ENCODE measurements around the gene ELF2.
"Not testable (repeated sequence)": the region's sequence is repeated elsewhere in the genome, so short reads cannot be mapped to it uniquely, and the experiment has no call there.

The ELF2 gene

DNA sequence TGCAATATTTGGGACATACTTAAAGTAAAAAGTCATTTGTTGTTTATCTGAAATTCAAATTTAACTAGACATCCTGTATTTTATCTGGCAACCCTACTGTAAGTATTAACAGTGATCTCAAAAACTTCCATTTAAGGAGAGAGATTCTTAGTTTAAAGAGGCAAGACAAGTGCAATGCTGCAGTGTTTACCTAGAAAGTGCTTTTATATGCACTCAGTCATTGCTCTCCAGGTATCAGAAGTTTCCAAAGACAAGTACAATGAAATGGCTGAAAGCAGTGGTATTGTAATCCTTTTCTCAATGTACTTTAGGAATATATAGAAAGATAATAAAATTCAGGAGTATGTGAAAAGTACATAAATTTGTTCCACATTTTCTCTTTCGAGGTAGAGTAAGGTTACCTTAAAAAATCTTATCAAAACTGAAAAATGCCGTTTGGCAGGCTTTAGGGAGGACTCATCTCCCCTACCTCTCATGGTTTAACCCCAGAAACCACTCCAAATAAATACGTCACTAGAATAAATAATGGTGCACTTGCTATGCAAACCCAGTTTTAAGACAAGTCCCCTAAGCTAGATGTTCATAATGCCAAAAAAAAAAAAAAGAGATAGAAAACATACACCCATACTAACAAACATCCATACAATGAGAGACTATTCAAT lies 45.7 kb downstream of the ELF2 start:
- Mint-ChIP-seq H3K4me1 (no peaks in the 10 kb centered on the region), H3K27ac (no peak overlapping the region), H3K36me3 (peaks cover 9% of the 10 kb centered on the region), H3K27me3 (no peaks in the 10 kb centered on the region), H3K9me3 (no peaks in the 10 kb centered on the region), H3K4me3 (no peak overlapping the region)

DNA sequence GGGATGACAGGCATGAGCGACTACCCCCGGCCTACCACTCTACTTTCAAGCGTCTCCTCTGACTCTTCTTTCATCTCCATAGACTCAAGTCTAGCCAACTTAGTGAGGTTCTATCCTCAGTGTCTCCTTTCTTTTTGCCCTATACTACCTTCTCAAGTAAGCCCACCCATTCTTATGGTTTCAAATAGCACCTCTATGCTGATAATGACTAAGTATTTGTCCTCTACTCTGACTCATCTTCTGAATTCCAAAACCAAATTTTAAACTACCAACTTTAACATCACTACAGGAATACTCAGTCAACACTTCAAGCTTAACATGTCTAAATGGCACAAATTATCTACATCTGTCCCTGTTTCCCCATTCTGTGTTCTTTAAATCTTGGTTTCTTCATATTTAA lies 47.8 kb downstream of the ELF2 start:
- no peaks in the 10 kb centered on the region for H3K4me1 Mint-ChIP-seq
- no peak overlapping the region for H3K4me3 Mint-ChIP-seq
- no peaks in the 10 kb centered on the region for H3K27me3 Mint-ChIP-seq
- peaks cover 2% of the 10 kb centered on the region for H3K36me3 Mint-ChIP-seq
- H3K9me3 Mint-ChIP-seq: no peaks in the 10 kb centered on the region
- H3K27ac Mint-ChIP-seq: no peak overlapping the region

DNA sequence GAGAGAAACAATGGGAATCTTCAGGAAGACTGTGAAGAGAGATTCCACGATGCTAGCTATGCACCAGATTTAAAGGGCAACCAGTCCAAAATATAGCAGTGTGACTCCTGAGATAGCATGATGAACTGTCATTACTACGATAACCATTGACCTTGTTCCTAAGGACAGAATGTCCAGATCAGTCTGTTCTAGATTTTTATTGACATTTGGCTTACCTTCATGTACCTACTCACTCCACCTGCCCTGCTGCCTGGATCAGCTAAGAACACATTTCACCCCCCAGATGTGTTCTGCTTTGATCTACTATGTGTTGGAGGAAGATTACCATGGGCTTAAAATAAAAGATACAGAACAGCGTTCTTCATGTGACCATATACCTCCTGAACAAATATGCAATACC lies 50.1 kb downstream of the ELF2 start:
- Mint-ChIP-seq H3K27ac (peak overlapping the region; percentile 7), H3K4me3 (no peak overlapping the region), H3K36me3 (peaks cover 2% of the 10 kb centered on the region), H3K27me3 (no peaks in the 10 kb centered on the region), H3K4me1 (no peaks in the 10 kb centered on the region), H3K9me3 (no peaks in the 10 kb centered on the region)

DNA sequence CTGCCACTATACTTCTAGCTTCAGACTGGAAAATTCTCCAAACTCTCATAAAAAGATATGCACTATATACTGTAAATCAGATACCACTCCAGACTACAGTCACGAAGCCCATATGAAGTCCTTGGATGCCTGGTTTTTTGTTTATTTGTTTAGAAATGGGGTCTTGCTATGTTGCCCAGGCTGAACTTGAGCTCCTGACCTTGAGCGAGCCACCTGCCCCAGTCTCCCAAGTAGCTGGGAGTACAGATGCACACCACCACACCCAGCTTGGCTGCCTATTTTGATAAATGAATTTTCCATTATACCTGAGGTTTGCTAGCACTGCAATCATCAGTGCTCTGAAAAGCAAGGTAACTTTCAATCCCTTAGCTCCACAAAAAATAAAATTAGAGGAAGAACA lies 53.1 kb downstream of the ELF2 start:
- Mint-ChIP-seq H3K27ac (no peak overlapping the region), H3K27me3 (no peaks in the 10 kb centered on the region), H3K9me3 (no peaks in the 10 kb centered on the region), H3K4me3 (no peak overlapping the region), H3K4me1 (no peaks in the 10 kb centered on the region), H3K36me3 (peaks cover 3% of the 10 kb centered on the region)

DNA sequence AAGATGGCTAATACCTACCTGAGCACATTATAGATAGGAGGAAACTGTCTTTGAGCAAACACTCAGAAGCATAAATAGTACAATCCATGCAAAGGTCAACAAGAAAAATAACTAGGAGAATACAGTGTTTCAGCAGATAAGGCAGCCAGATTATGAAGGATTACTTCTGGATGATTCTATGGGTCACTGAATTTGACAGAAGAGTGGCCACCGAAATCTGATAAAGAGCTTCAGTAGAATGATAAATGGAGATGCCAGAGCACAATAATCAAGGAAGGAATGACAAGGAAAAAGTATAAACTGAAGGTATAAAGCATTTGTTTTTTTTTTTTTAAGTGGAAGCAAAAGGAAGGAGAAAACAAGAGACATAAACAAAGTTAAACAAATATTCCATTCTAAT lies 58.7 kb downstream of the ELF2 start:
- Mint-ChIP-seq H3K4me1 (no peaks in the 10 kb centered on the region), H3K36me3 (peaks cover 6% of the 10 kb centered on the region), H3K27ac (no peak overlapping the region), H3K4me3 (no peak overlapping the region), H3K9me3 (no peaks in the 10 kb centered on the region), H3K27me3 (no peaks in the 10 kb centered on the region)

DNA sequence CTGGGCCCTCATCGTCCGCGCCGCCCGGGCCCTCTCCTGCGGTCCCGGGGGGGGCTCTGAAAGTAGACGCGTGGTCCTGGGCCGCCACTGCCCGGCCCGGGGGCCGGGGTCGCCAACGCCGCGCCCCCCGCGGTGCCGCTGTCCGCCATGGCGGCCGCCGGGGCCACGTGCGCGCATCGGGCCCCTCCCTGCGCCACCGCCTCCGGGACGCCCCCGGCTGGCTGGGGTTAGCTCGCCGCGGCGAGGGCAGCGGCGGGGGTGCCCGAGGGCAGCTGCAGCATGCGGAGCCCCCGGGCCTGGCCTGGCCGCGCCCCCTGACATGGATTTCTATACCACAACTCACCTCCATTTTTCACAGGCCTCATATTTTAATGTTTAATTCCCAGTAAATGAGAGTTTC lies 61.8 kb downstream of the ELF2 start:
- H3K4me3 Mint-ChIP-seq: no peak overlapping the region
- H3K27ac Mint-ChIP-seq: no peak overlapping the region

DNA sequence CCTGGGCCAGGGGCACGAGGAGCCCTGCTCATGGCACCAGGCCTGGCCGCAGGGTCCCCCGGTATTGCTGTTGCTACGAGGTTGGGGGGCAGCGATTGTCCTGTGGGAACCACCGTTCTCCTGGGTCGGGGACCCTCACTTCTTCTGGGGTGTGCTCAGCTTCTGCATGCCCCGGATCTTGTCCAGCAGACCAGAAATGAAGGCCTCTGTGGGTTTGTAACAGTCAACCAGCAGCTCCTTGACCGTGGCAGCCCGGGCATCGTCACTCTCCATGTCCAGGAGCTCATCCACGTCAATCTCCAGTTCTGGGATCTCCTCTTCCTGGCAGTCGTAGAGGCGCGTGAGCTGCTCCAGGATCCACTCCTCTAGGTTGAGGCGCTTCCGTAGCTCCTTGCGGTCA lies 62.2 kb downstream of the ELF2 start:
- not testable (repeated sequence) for H3K36me3 Mint-ChIP-seq, H3K27ac Mint-ChIP-seq

More for the DNA sequence above, 61.8 kb downstream of the ELF2 start:
- H3K36me3 Mint-ChIP-seq: peaks cover 4% of the 10 kb centered on the region
- no peaks in the 10 kb centered on the region for H3K4me1 Mint-ChIP-seq
- no peaks in the 10 kb centered on the region for H3K27me3 Mint-ChIP-seq
- H3K9me3 Mint-ChIP-seq: no peaks in the 10 kb centered on the region

DNA sequence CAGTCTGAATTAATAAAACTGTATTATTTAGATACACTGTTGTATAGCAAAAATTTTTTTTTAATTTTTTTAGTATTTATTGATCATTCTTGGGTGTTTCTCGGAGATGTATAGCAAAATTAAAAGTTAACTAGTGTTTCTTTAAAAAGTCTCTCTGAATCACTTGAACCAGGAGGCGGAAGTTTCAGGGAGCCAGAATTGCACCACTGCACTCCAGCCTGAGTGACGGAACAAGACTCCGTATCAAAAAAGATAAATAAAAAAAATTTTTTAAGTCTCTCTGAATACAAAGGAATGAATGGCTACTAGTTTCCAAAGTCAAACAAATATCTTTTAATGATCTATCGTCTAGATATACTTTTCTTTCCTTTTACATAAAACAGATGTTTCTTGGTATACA lies 64.4 kb downstream of the ELF2 start:
- Mint-ChIP-seq H3K4me3 (no peak overlapping the region), H3K9me3 (no peaks in the 10 kb centered on the region), H3K4me1 (no peaks in the 10 kb centered on the region), H3K27ac (no peak overlapping the region), H3K27me3 (no peaks in the 10 kb centered on the region), H3K36me3 (peaks cover 4% of the 10 kb centered on the region)

More for the DNA sequence above, 62.2 kb downstream of the ELF2 start:
- not testable (repeated sequence) for H3K27me3 Mint-ChIP-seq, H3K4me3 Mint-ChIP-seq, H3K4me1 Mint-ChIP-seq, H3K9me3 Mint-ChIP-seq

DNA sequence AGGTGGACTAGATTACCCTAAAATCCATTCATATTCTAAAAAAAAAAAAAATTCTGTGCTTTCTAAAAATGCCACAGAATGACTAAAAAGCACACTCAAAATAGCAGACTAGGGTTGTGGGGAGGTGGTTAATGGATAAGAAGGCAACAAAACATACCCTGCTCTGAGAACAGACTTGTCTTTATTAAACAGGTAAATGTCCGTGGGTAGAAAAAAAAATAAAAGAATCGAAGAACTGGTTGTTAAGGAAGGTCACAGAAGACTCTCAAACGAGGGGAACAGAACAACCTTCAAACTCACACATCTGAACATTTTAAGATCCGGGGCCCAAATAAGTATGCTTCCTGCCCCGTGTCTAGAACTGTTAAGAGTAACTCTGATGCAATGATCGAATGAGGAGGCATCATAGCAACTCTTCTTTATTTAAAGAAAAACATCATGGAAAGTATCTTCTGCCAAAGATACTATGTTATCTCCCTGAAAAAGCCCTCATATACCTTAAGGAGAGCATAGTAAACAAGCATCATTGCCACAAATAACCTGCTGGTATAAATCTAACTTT lies 68.4 kb downstream of the ELF2 start:
- Mint-ChIP-seq H3K4me1 (no peaks in the 10 kb centered on the region), H3K4me3 (no peak overlapping the region), H3K36me3 (no peaks in the 10 kb centered on the region), H3K27me3 (no peaks in the 10 kb centered on the region), H3K9me3 (no peaks in the 10 kb centered on the region), H3K27ac (no peak overlapping the region)

DNA sequence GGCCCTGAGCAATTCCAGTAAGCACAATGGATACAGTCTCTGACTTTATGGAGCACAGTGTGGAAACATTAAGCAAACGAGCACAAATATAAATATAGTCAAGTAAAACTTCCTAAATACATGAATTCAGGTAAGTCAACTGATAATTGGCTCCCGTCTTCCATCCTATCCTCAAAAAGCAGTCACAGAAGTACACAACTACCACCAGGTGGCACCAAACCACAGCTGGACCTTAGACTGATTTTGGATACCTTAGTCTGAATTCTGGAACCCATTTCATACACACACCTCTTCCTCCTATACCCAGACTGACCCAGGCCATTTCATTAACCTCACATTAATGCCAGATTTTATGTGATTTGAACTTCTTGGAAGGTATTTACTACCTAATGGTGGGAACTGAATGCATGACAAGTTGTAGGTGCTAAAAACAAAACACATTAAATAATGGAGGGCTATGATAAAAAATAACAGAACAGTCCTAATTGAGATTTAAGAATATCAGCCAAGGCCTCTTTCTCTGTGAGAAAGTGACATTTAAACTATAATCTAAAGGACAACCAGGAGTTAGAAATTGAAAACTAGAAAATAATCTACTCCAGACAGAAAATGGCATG lies 77.5 kb downstream of the ELF2 start:
- no peaks in the 10 kb centered on the region for H3K27me3 Mint-ChIP-seq
- no peaks in the 10 kb centered on the region for H3K9me3 Mint-ChIP-seq
- no peak overlapping the region for H3K4me3 Mint-ChIP-seq
- no peaks in the 10 kb centered on the region for H3K36me3 Mint-ChIP-seq
- H3K4me1 Mint-ChIP-seq: peaks cover 5% of the 10 kb centered on the region
- no peak overlapping the region for H3K27ac Mint-ChIP-seq

DNA sequence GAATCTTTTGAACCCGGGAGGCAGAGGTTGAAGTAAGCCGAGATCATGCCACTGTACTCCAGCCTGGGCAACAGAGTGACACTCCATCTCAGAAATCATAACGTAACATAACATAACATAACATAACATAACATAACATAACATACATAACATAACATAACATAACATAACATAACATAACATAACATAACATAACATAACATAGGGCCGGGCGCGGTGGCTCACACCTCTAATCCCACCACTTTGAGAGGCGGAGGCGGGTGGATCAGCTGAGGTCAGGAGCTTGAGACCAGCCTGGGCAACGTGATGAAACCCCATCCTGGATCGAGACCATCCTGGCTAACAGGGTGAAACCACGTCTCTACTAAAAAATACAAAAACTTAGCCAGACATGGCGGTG lies 84.7 kb downstream of the ELF2 start:
- Mint-ChIP-seq H3K9me3 (no peaks in the 10 kb centered on the region), H3K4me1 (no peaks in the 10 kb centered on the region), H3K4me3 (no peak overlapping the region), H3K36me3 (no peaks in the 10 kb centered on the region), H3K27me3 (no peaks in the 10 kb centered on the region), H3K27ac (no peak overlapping the region)

DNA sequence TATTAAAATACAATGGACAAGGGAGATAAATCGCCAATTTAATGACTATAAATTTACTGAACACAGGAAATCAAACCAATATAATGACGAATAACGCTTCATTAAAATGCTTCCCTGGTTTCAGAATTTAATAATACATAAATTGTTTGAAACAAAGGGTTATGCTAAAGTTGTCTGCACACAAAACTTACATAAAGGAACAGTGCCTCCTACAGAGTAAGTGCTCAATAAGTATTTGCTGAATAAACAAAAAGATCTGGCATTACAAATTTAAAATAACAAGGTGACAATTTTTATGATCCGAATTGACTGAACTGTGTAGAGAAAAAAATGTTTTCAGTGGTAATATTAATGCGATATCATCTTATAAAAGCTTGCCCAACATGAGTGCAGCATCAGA lies 91.9 kb downstream of the ELF2 start:
- Mint-ChIP-seq H3K4me1 (peaks cover 34% of the 10 kb centered on the region), H3K36me3 (no peaks in the 10 kb centered on the region), H3K4me3 (peak overlapping the region; percentile 92), H3K27me3 (no peaks in the 10 kb centered on the region), H3K9me3 (no peaks in the 10 kb centered on the region), H3K27ac (peak overlapping the region; percentile 93)

DNA sequence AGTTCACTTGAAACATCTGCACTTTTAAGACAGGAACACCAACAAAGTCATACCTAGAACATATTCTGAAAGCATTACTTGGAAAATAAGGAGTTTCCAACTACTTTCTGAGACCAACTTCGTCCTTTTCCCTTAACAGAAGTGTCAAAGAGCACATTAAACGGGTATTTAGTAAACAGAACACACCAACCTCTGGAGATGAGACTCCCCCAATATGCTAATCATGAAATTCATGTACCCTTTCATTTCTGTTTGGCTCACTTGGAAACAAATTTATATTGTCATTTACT lies 92.3 kb downstream of the ELF2 start:
- Mint-ChIP-seq H3K4me3 (peak overlapping the region; percentile 92), H3K4me1 (peaks cover 38% of the 10 kb centered on the region)

DNA sequence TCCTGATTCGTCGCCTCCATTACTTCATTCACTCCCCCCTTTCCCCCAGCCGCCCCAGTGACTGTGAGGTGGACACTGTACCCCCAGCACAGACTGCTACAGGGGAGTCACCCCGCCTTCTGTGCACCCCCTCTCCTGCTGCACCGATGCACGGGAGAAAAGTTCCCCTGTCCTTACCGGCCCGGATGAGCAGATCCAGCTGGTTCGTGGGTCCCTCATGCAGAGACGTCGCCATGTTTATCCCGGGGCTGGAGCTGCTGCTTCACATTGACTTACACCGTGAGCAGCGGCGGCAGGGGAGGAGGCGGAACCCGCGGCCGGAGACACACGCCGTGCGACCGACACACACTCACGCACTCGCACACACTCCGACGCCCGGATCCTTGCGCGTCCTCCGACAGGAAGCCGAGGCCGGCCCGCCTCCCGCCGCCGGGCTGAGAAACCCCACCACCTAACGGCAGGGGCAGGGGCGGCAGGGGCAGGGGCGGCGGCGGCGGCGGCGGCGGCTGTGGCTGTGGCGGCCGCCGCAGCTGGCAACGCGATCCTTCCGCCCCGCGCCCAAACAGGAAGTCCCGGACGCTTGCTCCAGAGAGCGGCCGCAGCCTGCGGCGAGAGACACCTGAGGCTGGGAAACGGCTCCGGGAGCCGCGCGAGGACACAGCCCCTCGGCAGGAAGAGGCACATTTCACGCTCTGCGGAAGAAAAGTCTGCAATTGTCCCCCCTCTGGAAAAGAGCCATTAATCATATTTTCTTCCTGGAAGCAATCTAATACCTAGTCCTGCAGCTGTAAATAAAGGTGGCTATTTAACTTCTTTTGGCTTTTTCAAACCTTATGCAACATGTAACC lies 92.8 kb downstream of the ELF2 start:
- Mint-ChIP-seq H3K36me3 (no peaks in the 10 kb centered on the region), H3K27ac (peak overlapping the region; percentile 93), H3K9me3 (no peaks in the 10 kb centered on the region), H3K4me1 (peaks cover 43% of the 10 kb centered on the region), H3K27me3 (no peaks in the 10 kb centered on the region), H3K4me3 (peak overlapping the region; percentile 92)

More for the DNA sequence above, 92.3 kb downstream of the ELF2 start:
- Mint-ChIP-seq H3K36me3 (no peaks in the 10 kb centered on the region), H3K9me3 (no peaks in the 10 kb centered on the region), H3K27ac (peak overlapping the region; percentile 93), H3K27me3 (no peaks in the 10 kb centered on the region)

DNA sequence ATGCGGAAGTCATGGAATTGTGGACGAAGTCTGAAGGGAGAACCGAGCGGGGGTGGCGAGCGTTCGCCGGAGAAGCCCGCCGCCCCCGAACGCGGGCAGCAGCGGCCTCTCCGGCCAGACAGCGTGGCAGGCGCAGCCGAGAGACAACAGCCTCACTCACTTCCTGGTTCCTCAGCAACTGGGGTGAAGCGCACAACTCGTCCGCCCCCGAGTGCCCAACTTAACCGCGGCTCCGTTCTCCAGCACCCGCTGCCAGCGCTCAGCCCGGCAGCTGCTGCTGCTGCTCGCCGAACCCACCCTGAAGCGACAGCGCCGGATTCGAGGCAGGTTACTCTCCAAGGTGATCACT lies 93.4 kb downstream of the ELF2 start:
- H3K4me1 Mint-ChIP-seq: peaks cover 45% of the 10 kb centered on the region
- H3K27me3 Mint-ChIP-seq: no peaks in the 10 kb centered on the region
- H3K36me3 Mint-ChIP-seq: no peaks in the 10 kb centered on the region
- H3K27ac Mint-ChIP-seq: peak overlapping the region; percentile 91
- H3K4me3 Mint-ChIP-seq: peak overlapping the region; percentile 92
- H3K9me3 Mint-ChIP-seq: no peaks in the 10 kb centered on the region
